GM21367 (cell line): Measurements from ENCODE around the gene EHMT1.

Experiments used
- ATAC-seq: cut with Tn5 transposase; IDR thresholded peaks from one replicate; pipeline ENCODE4 v1.9.1; 2021; ENCODE audit not compliant: unreplicated experiment

The EHMT1 gene

DNA sequence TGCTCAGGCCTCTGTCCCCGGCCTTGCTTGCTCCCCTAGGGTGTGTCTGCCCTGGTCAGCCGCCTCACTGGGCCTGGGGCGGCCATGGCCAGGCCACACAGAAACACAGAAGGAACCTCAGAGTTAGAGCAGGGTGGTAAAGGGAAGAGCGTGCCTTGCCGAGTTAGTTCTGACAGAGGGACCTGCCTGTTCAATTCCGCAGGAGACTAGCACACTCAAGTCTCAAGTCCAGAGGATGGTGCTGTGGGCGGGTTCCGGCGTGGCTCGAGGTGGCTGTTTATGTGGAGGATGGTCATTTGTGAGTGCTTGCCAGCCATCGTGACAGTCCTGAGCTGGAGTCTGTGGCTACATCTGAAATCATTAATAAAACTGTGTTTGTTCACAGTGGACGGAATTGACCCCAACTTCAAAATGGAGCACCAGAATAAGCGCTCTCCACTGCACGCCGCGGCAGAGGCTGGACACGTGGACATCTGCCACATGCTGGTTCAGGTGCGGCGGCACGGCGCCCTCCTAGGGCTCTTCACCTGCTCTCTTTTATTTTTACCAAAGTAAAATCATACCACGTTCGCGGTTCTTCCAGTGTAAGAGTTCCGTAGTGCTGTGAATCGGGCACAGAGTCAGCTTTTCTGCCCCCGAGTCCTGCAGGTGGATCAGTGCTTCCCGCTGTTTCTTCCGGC, 163.2 kb downstream of the EHMT1 start:
- no peak for ATAC-seq

DNA sequence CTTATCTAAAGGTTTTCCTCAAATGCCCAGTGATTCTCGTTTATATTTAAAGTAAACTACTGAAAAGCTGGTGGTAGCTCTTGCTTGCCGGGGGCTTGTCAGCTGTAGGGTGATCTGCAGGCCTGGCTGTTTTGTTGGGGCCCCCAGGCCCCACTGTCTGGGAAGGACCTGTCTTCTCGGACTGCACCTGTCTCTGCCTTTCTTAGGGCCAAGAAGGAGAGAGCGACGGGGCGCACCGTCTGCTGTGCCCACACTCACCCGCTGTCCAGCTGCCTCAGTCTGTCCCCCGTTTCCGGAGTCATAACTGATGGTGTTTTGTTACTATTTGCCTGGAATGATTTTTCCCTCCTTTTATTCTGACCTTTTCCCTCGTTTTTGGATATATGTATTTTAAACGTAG, 164.7 kb downstream of the EHMT1 start:
- ATAC-seq = no peak

DNA sequence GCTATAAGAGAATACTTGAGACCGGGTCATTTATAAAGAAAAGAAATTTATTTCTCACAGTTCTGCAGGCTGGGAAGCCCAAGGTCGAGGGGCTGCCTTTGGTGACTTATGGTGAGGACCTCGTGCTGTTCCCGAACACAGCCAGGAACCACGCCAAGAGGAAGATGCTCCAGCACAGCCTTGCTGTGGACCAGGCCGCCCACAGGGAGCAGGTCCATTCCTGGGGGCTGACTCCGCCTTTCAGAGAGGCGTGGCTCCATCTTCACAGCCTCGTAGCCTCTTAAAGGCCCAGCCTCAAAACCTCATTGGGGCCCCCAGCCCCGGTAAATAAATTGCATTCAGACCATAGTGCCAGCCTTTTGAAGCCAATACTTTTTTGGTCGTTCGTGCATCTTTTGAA, 165.2 kb downstream of the EHMT1 start:
- ATAC-seq = no peak

DNA sequence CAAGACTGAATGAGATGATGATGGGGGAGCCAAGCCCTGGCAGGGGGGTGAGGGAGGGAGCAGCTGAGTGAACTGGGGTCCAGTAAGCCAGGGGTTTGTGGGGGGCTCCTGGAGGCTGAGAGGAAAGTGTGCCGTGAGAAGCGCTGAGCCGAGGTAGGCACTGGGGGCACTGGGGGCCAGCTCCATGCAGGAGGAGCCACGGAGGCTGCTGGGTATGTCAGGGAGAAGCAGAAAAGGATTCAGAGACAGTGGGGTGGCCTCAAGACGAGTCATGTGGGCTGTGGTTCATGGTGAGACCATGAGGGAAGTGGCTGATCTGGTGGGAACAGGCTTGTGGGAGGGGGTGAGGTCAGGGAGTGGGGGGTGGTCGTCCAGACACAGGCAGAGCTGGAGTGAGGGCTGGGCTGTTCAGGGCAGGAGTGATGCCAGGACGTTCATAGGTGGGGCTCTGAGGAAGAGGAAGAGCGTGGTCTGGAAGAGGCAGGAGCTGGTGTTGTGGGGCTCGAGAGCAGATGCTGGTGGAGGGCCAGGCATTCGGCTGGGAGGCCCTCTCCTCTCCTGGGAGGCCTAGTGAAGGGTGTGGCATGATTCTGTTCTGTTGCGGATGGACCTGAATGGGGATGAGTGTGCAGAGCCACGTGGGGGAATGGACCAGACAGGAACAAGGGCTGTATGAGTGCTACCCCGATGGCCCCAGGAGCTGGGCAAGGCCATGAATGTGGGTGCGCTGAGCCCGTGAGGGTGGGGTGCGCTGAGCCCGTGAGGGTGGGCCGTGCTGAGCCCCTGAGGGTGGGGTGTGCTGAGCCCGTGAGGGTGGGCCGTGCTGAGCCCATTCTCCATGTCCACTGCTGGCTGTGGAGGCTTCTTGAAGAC, 166.1 kb downstream of the EHMT1 start:
- no peak for ATAC-seq

DNA sequence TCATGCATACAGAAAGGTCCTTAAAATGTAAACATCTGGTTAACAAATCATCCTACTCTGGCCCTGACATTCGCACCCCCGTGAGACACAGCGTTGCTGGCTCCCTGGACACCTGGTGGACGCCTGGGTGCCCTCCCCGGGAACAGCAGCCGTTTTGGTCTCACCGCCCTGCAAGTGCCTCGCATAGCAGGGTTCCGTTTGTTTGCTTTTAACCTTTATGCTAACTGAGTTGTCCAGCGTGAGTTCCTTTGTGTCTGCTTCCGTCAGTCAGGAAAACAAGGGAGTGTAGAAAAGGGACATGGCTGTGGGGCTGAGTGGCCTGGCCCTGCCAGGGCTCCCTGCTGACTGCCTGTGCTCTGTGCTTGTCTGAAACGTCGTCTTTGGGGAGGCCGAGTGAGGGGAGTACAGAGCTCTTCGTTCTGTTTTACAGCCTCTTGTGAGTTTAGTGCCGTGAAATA, 166.9 kb downstream of the EHMT1 start:
- ATAC-seq = no peak

DNA sequence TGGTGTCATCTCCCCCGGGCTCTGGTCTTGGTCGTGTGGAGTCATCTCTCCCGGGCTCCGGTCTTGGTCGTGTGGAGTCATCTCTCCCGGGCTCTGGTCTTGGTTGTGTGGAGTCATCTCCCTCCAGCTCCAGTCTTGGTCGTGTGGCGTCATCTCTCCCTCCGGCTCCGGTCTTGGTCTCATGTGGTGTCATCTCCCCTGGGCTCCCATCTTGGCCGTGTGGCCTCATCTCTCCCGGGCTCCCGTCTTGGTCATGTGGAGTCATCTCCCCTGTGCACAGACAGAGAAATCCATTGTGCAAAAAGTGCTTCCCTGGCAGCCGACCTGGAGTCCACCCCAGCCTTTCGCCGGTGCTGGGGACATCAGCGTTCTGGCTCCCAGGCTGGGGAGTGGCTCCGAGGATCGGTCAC, 167.7 kb downstream of the EHMT1 start:
- no peak for ATAC-seq

DNA sequence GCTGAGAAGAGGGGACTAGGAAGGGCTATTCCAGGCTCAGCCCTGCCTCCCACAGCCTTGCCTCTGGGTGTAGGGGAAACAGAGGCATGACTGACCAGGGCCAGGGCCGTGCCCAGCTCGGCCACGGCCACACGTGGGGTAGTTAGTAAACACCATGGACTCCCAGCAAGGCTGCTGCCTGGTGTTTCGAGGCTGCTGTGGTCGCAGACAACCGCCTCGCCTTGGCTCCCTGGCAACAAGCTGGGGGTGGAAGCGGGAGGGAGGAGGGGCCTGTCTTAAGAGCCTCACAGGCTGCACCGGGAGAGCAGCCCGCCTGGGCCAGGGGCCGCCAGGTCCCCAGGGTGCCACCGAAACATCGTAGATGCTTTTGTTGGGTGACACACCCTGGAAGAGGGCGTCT, 168.6 kb downstream of the EHMT1 start:
- no peak for ATAC-seq

DNA sequence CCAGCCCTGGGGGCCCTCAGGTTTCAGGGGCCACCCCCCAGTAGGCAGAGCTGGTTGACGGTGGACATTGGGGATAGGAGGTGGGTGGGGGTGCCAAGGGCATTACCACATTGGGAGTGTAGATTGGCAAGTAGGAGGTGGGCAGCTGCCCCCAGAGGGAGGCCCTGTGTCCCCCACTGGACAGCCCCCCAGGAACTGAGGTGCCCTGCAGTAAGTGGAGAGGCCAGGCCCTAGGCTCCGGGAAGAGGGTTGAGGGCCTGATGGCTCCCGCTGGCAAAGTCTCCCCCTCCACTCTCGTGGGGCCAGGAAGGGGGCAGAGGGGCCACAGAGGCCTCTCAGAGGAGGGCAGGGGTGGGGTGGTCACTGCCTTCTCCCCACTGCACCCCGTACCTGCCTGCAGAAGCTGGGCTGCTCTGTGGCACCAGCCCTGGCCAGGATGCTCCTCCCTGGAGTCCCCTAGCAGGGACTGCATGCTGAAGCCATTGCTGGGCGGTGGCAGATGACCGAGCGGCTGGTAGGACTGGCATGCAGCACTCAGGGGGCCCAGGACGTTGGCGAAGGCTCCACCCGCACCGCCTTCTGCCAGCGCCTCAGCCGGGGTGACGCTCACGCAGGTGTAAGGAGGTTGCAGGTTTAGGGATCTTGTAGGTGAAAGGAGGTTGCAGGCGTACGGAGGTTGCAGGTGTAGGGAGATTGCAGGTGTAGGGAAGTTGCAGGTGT, 169.1 kb downstream of the EHMT1 start:
- no peak for ATAC-seq

DNA sequence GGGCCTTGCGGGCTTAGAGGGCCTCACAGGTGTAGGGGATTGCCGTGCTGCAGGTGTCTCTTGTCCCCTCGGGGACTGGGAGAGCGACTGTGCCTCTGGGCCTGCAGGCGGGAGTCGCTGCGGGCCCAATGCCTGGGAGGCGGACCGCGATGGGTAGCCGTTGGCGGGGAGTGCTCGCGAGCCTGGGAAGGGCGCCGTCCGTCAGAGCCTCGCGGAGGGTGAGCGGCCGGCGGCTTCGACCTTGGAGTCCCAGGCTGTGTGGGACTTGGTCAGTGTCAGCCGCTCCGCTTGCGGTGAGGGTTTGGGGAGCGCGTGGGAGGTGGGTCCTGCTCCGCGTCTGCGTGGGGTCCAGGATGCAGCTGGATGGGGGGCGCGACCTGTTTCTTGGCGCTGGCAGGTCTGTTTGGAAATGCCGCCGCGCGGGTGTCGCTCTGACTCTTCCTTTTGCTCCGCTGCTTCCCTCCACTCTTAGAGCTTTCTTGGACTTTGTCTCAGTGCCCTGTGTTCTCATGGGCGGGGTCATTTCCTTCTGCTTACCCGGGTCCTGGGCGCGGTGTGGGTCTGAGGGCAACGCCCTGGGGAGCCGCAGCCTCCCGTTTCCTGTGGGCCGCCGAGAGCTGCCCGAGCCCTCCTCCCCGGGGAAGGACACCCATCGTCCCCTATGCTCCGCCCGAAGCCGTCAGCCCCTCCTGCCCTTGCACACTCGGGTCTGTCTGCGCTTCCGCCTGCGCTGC, 169.9 kb downstream of the EHMT1 start:
- no peak for ATAC-seq

DNA sequence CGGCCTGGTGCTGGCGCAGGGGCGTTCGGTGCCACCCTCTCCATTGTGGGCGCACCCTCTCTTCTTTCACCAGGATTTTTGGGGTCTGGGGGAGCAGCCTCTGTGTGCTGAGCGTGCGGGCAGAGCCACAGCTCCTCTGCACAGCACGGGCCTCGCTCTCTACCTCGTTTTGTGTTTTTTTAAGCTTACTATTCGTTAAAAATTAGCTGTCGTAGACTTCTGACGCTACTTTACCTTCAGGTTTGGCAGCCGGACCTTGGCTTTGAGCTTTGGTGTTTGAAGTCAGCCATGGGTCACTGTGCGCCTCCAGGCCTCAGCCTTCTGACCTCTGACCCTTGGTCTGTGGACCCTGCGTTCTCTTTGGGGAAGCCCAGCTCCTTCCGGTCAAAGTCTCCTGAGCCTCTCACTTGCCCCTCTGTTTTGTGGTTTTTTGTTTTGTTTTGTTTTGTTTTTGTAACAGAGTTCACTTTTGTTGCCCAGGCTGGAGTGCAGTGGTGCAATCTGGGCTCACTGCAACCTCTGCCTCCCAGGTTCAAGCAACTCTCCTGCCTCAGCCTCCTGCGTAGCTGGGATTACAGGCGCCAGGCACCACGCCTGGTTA, 170.6 kb downstream of the EHMT1 start:
- ATAC-seq = no peak

DNA sequence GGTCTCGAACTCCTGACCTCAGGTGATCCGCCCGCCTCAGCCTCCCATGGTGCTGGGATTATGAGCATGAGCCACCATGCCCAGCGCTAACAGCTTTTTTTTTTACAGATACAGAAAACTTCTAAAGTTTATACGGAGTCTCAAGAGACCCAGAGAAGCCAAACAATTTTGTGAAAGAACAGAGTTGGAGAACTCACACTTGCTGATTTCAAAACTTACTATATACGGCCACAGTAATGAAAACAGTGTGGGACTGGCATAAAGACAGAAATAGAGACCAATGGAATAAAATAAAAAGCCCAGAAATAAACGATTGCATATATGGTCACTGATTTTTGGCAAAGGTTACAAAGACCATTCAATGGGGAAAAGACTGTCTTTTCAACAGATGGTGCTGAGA, 173.1 kb downstream of the EHMT1 start:
- no peak for ATAC-seq

DNA sequence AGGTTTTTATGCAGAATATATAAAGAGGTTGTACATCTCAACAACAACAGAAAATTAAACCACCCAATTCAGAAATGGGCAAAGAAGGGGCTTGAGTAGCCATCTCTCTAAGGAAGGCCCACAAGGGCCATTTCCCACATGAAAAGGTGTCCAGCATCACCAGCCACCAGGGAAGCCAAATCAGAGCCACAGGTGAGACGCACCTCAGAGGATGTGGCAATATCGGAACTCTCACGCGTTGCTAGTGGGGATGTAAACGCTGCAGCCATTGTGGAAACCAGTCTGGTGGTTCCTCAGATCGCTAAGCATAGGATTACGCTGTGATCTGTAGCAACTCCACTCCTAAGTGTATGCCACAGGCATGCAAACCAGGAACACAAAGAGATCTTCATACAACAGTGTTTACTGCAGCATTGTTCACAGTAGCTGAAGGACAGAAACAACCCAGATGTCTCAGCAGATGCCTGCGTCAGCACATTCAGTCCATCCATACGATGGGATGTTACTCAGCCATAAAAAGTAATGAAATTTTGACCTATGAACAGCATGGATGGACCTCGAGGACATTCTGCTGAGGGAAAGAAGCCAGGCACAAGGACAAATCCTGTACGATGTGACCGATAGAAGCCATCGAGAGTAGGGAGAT, 174.5 kb downstream of the EHMT1 start:
- no peak for ATAC-seq

DNA sequence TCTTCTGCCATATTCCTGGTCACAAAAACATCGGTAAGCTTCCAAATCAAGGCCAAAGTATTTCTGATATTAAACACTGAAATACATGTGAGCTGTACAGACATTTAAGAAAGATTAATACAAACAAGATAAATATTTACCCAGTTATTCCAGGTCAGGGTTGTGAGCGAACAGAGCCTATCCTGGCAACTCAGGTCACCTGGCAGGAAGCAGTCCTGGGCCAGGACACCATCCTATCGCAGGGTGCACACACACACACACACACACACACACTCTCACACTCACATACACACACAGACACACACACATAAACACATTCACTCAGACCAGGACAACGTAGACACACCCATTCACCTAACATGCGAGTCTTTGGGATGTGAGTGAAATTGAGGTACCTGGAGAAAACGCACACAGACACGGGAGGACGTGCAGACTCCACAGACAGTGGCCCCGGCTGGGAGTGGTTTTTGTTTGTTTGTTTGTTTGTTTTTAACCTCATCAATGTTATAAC, 176.4 kb downstream of the EHMT1 start:
- ATAC-seq = no peak

DNA sequence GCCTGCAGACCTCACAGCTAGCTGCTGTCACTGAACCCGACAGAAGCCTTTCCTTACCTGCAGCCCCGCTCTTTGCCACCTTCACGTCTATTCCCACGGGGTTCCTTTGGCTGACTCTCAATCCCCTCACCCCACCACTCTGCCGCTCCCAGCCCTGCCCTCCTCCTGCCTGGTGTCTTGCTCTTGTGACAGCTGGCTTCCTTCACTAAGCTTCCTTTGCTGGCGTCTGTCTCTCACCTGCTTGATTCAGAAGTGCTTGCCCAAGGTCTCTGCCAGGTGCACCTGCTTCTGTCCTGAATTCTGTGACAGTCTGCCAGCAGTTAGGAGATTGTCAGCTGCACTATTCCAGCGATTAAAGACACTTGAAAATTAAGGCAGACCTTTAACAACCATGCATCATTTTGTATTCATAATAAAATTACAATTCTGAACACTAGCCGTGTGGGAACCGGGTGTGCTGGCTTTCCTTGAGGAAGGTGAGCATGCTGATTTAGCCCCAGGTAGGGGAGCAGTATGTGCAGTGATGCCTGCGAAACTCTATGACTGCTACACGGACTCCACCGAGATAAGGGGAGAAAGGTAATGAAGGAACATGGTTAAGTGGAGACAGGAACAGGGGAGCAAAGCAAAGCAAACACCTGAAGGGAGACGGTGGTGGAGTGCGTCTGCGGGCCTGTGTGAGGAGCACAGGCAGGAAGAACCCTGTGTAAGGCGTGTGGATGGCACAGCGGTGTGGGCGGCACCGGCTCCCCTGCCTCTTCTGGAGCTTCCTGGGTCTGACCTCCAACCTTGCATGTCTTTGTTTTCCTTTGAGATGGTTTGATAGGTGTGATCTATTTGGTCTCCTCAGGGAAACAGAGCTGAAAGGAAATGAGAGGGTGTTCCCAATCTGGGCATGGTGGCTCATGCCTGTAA, 178.7 kb downstream of the EHMT1 start:
- ATAC-seq = no peak

DNA sequence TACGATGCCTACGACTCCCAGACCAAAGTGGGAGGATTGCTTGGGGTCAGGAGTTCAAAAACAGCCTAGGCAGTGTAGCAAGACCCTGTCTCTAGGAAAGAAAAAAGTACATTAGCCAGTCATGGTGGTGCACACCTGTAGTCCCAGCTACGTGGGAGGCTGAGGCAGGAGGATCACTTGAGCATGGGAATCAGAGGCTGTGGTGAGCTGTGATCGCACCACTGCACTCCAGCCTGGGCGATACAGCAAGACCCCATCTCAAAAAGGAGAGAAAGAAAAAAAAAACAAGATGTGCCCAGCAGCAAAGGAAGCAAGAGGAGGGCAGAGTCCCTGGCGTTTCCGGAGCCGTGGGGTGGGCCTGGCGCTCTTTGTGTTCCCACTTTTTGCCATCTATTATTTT, 179.3 kb downstream of the EHMT1 start:
- ATAC-seq = no peak

DNA sequence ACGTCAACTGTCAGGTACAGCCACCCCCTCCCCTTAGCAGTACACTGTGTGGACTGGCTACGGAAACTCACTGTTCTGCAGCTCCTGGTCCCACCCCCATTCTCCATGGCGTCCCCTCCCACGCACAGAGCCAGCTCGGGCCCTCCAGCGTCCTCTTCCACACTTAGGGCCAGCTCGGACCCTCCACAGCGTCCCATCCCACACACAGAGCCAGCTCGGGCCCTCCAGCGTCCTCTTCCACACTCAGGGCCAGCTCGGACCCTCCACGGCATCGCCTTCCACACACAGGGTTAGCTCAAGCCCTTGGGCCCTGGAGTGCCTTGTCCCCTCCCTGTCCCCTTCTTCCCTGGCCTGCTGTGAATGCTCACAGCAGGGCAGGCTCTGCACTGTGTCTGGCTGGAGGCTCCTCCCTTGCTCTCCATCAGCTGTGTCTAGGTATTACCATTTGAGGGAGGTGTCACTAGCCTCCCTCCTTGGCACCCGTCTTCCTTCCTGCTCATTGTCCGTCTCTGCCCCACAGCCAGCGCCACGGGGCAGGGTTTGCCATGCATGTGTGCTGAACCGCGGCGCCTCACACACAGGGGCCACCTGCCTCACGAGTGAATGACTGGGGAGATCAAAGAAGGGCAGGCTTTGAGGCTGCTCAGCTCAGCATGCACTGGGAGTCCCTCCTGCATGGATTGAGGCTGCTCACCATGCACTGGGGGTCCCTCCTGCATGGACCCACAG, 180.3 kb downstream of the EHMT1 start:
- no peak for ATAC-seq

DNA sequence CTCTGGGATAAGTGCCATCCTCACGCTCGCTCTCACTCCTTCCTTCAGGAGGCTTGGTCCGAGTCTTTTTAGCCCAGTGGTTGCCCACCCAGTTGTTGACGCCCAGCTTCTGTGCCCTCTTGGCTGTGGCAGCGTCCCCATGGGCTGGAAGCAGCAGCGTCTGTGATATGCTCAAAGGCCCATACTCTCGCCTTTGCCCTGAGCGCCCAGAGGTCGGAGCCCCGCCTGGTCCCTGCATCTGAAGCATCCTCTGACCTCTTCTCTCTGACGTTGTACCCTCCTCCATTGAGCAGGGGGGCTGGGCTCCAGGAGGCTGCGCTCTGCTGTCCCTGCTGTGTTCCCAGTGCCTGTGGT, 180.8 kb downstream of the EHMT1 start:
- ATAC-seq = no peak
